Measurements from ENCODE around the gene PPARD. TPM values are rescaled to one million over a fixed set of nuclear protein-coding genes. Genes with fewer than 3 reads are reported as not detected.

Gene PPARD
- total and polyA plus RNA-seq, 4 donors = 4.9 to 44.1 (median 27.7) TPM

DNA sequence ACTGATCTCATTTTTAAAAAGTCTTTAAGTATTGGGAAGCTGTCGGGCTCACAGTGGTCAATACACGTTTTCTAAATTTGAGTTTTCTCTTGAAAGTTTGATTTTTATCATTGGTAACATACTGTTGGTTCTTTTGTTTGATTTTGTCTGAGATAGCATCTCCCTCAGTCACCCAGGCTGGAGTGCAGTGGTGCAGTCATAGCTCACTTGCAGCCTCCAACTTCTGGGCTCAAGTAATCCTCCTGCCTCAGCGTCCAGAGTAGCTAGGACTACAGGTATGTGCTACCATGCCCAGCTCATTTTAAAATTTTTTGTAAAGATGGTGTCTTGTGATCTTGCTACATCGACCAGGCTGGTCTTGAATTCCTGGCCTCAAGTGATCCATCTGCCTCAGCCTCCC is 9.1 kb downstream of the PPARD start:
- 100% methylated on average over 1 of the region's 4 CpGs for WGBS (ENCODE audit: insufficient coverage)
- Histone ChIP-seq H3K4me3 (ENCODE audit: low read depth, low read length) (no peak overlapping the region), H3K36me3 (ENCODE audit: control insufficient read depth, insufficient read depth, low read length) (peaks cover 30% of the 10 kb centered on the region), H3K4me1 (ENCODE audit: control insufficient read depth, insufficient read depth, low read length) (no peaks in the 10 kb centered on the region), H3K9me3 (ENCODE audit: control insufficient read depth, insufficient read depth, low read length) (no peaks in the 10 kb centered on the region), H3K27ac (ENCODE audit: low read depth, low read length) (no peak overlapping the region), H3K27me3 (ENCODE audit: control insufficient read depth, insufficient read depth, low read length) (no peaks in the 10 kb centered on the region)
- no peak for DNase-seq (ENCODE audit: low read depth in 4 of 6, low spot score in 6 of 6)

- Histone ChIP-seq H3K36me3 (ENCODE audit: control insufficient read depth, insufficient read depth, low read length) (peaks cover 28% of the 10 kb centered on the region), H3K27me3 (ENCODE audit: control insufficient read depth, insufficient read depth, low read length) (no peaks in the 10 kb centered on the region), H3K27ac (ENCODE audit: low read depth, low read length) (no peak overlapping the region), H3K9me3 (ENCODE audit: control insufficient read depth, insufficient read depth, low read length) (no peaks in the 10 kb centered on the region), H3K4me3 (ENCODE audit: low read depth, low read length) (no peak overlapping the region), H3K4me1 (ENCODE audit: control insufficient read depth, insufficient read depth, low read length) (peaks cover 8% of the 10 kb centered on the region)
- no CpG with 5 or more reads among the region's 2 CpGs for WGBS (ENCODE audit: insufficient coverage)
- no peak for DNase-seq (ENCODE audit: low read depth in 4 of 6, low spot score in 6 of 6)
These were observed 10.4 kb downstream of the PPARD start for GRCh38 chr6:35352735-35353134.

DNA sequence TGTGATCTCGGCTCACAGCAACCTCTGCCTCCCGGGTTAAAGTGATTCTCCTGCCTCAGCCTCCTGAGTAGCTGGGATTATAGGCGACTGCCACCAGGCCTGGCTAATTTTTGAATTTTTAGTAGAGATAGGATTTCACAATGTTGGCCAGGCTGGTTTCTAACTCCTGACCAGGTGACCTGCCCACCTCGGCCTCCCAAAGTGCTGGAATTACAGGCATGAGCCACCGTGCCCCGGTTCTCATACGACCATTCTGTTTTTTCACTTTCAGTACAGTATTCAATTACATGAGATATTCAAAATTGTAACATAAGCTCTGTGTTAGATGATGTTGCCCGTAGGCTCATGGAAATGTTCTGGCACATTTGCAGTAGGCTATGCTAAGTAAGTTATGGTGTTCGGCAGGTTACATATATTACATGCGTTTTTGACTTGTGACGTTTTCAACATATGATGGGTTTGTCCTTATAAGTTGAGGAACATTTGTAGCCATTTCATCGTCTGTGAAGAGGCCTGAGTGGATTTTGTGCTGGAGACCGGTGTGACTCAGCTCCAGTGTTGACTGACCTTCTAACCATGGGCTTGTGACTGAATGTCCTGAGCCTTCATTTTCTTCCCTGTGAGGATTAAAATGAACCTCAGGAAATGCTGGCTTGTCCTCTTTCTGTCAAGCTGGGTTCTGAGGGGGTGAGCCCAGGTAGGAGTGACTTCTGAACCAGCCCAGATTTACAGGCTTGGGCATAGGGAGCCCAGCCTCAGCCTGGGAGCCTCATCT is 12.2 kb downstream of the PPARD start:
- WGBS (ENCODE audit: insufficient coverage) = 93% methylated on average over 9 of the region's 13 CpGs
- no peak for DNase-seq (ENCODE audit: low read depth in 4 of 6, low spot score in 6 of 6)
- no peaks in the 10 kb centered on the region for H3K9me3 ChIP-seq (ENCODE audit: control insufficient read depth, insufficient read depth, low read length)
- peaks cover 16% of the 10 kb centered on the region for H3K4me1 ChIP-seq (ENCODE audit: control insufficient read depth, insufficient read depth, low read length)
- no peak overlapping the region for H3K27ac ChIP-seq (ENCODE audit: low read depth, low read length)
- H3K4me3 ChIP-seq (ENCODE audit: low read depth, low read length) = no peak overlapping the region
- peaks cover 19% of the 10 kb centered on the region for H3K36me3 ChIP-seq (ENCODE audit: control insufficient read depth, insufficient read depth, low read length)
- H3K27me3 ChIP-seq (ENCODE audit: control insufficient read depth, insufficient read depth, low read length) = no peaks in the 10 kb centered on the region

DNA sequence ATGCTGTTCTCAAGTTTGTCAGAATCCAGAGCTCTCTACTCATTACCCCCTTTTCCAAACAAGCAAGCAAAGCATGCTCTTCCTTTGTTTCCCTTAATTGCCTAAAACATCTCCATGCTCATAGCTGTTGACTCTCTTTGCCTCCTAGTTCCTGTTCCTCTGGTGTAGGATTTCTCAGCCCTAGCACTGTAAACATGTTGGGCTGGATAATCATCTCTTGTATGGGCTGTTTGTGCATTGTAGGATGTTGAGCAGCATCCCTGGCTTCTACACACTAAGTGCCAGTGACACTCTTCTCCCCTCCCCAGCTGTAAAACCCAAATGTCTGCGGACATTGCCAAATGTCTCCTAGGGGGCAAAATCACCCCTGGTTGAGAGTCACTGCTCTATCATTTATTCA is 14.0 kb downstream of the PPARD start:
- H3K27me3 ChIP-seq (ENCODE audit: control insufficient read depth, insufficient read depth, low read length) = no peaks in the 10 kb centered on the region
- H3K4me3 ChIP-seq (ENCODE audit: low read depth, low read length) = no peak overlapping the region
- WGBS (ENCODE audit: insufficient coverage) = 38% methylated on average over 1 of the region's 1 CpG
- peaks cover 17% of the 10 kb centered on the region for H3K36me3 ChIP-seq (ENCODE audit: control insufficient read depth, insufficient read depth, low read length)
- no peak overlapping the region for H3K27ac ChIP-seq (ENCODE audit: low read depth, low read length)
- no peak for DNase-seq (ENCODE audit: low read depth in 4 of 6, low spot score in 6 of 6)
- H3K9me3 ChIP-seq (ENCODE audit: control insufficient read depth, insufficient read depth, low read length) = no peaks in the 10 kb centered on the region
- peaks cover 32% of the 10 kb centered on the region for H3K4me1 ChIP-seq (ENCODE audit: control insufficient read depth, insufficient read depth, low read length)

GRCh38 chr6:35357677-35358076 is 15.3 kb downstream of the PPARD start:
- H3K36me3 ChIP-seq (ENCODE audit: control insufficient read depth, insufficient read depth, low read length) = peaks cover 13% of the 10 kb centered on the region
- peak overlapping the region; percentile 48 for H3K27ac ChIP-seq (ENCODE audit: low read depth, low read length)
- 57% methylated on average over 2 of the region's 4 CpGs for WGBS (ENCODE audit: insufficient coverage)
- H3K4me3 ChIP-seq (ENCODE audit: low read depth, low read length) = no peak overlapping the region
- H3K4me1 ChIP-seq (ENCODE audit: control insufficient read depth, insufficient read depth, low read length) = peaks cover 35% of the 10 kb centered on the region
- peak in 2 of 6 donors; percentile 22 to 56 for DNase-seq (ENCODE audit: low read depth in 4 of 6, low spot score in 6 of 6)
- H3K9me3 ChIP-seq (ENCODE audit: control insufficient read depth, insufficient read depth, low read length) = no peaks in the 10 kb centered on the region
- H3K27me3 ChIP-seq (ENCODE audit: control insufficient read depth, insufficient read depth, low read length) = no peaks in the 10 kb centered on the region

DNA sequence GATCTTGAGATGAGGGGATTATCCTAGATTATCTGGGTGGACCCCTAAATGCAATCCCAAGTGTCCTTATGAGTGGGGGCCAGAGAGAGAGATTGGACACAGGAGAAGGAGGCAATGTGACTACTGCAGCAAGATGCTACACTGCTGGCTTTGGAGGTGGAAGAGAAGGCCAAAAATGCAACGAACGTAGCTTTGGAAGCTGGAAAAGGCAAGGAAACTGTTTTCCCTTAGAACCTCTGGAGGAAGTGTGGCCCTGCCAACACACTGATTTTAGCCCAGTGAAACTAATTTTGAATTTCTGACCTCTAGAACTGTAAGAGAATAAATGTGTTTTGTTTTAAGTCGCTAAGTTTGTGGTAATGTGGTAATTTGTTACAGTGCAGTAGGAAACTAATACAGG is 15.7 kb downstream of the PPARD start:
- Histone ChIP-seq H3K4me3 (ENCODE audit: low read depth, low read length) (no peak overlapping the region), H3K9me3 (ENCODE audit: control insufficient read depth, insufficient read depth, low read length) (no peaks in the 10 kb centered on the region), H3K4me1 (ENCODE audit: control insufficient read depth, insufficient read depth, low read length) (peaks cover 37% of the 10 kb centered on the region), H3K36me3 (ENCODE audit: control insufficient read depth, insufficient read depth, low read length) (peaks cover 13% of the 10 kb centered on the region), H3K27me3 (ENCODE audit: control insufficient read depth, insufficient read depth, low read length) (no peaks in the 10 kb centered on the region), H3K27ac (ENCODE audit: low read depth, low read length) (peak overlapping the region; percentile 48)
- no peak for DNase-seq (ENCODE audit: low read depth in 4 of 6, low spot score in 6 of 6)
- WGBS (ENCODE audit: insufficient coverage) = 60% methylated on average over 3 of the region's 3 CpGs

DNA sequence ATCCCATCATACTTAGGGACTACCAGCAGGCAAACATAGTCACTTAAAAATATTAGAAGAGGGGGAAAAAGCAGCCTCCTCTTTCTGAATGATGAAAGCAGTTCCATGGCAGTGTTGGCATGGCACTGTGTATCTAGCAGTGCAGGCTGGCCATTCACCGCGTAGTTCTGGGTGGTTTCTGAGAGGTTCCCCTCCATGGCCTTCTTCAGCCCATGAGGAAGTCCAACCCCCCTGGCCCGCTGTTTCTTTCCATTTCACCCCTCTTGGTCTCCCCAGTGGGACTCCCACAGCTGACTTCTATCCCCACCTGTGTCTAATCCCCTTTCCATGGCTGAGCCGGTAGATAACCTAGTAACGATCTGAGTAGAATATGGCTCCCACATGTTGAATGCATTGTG is 17.0 kb downstream of the PPARD start:
- Histone ChIP-seq H3K4me3 (ENCODE audit: low read depth, low read length) (no peak overlapping the region), H3K27me3 (ENCODE audit: control insufficient read depth, insufficient read depth, low read length) (no peaks in the 10 kb centered on the region), H3K4me1 (ENCODE audit: control insufficient read depth, insufficient read depth, low read length) (peaks cover 37% of the 10 kb centered on the region), H3K27ac (ENCODE audit: low read depth, low read length) (peak overlapping the region; percentile 20), H3K36me3 (ENCODE audit: control insufficient read depth, insufficient read depth, low read length) (peaks cover 5% of the 10 kb centered on the region), H3K9me3 (ENCODE audit: control insufficient read depth, insufficient read depth, low read length) (no peaks in the 10 kb centered on the region)
- no CpG with 5 or more reads among the region's 5 CpGs for WGBS (ENCODE audit: insufficient coverage)
- no peak for DNase-seq (ENCODE audit: low read depth in 4 of 6, low spot score in 6 of 6)

GRCh38 chr6:35359744-35360348 is 17.5 kb downstream of the PPARD start:
- H3K9me3 ChIP-seq (ENCODE audit: control insufficient read depth, insufficient read depth, low read length) = no peaks in the 10 kb centered on the region
- 20% methylated on average over 2 of the region's 2 CpGs for WGBS (ENCODE audit: insufficient coverage)
- peaks cover 4% of the 10 kb centered on the region for H3K36me3 ChIP-seq (ENCODE audit: control insufficient read depth, insufficient read depth, low read length)
- H3K27me3 ChIP-seq (ENCODE audit: control insufficient read depth, insufficient read depth, low read length) = no peaks in the 10 kb centered on the region
- peak in 5 of 6 donors; percentile 71 to 93 (median 78) for DNase-seq (ENCODE audit: low read depth in 4 of 6, low spot score in 6 of 6)
- H3K4me3 ChIP-seq (ENCODE audit: low read depth, low read length) = no peak overlapping the region
- H3K27ac ChIP-seq (ENCODE audit: low read depth, low read length) = peak overlapping the region; percentile 45
- H3K4me1 ChIP-seq (ENCODE audit: control insufficient read depth, insufficient read depth, low read length) = peaks cover 37% of the 10 kb centered on the region

DNA sequence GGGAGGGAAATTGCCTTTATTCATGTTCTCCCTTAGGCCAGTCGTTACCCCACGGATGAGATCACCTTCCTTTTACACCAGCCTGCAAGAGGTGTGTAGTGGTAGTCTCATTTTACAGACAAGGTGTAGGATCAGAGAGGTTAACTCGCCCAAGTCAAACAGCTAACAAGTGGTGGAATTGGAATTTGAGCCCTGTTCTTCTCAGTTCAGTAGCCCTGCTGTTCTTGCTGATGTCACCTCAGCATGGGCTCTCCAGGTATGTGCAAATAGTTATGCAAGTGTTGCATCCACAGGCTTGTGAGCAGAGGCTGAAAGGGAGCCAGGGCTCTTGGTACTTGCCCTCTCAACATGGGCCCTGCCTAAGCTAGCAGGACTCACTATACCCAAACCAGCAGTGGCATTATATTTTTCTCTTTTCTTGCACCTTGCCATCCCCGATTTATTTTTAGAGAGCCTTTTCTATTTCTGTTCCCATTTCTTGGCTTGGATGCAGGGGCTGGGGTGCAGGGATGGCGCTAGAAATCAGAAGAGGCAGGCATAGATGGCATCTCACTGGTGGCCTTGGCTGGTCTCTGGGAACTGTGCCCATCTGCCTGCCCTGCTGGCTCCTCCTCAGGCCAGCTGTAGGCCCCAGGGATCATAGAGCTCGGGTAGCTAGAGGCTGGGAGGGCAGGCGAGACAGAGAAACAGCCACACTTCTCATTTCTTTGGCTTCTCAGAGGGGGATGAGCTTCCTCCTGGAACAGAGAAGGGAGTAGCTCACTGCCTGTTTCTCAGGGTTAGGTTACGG is 18.2 kb downstream of the PPARD start:
- no peaks in the 10 kb centered on the region for H3K27me3 ChIP-seq (ENCODE audit: control insufficient read depth, insufficient read depth, low read length)
- no peaks in the 10 kb centered on the region for H3K36me3 ChIP-seq (ENCODE audit: control insufficient read depth, insufficient read depth, low read length)
- no peaks in the 10 kb centered on the region for H3K9me3 ChIP-seq (ENCODE audit: control insufficient read depth, insufficient read depth, low read length)
- peaks cover 37% of the 10 kb centered on the region for H3K4me1 ChIP-seq (ENCODE audit: control insufficient read depth, insufficient read depth, low read length)
- 46% methylated on average over 3 of the region's 8 CpGs for WGBS (ENCODE audit: insufficient coverage)
- H3K27ac ChIP-seq (ENCODE audit: low read depth, low read length) = peak overlapping the region; percentile 45
- H3K4me3 ChIP-seq (ENCODE audit: low read depth, low read length) = no peak overlapping the region
- peak in 1 of 6 donors; percentile 44 for DNase-seq (ENCODE audit: low read depth in 4 of 6, low spot score in 6 of 6)

Measured in spinal cord (tissue), 10 donors.